C4-2B (cell line): ENCODE measurements around the gene KCNMA1.

Source experiments
- H3K27ac ChIP-seq: fragments of 450-650 bp; 2 replicates; pipeline ENCODE4 v1.5.1; 2017
- CTCF ChIP-seq: fragments of 450-650 bp; conservative IDR thresholded peaks from 2 replicates; pipeline ENCODE4 v1.5.1; 2017; ENCODE audit warnings: mild to moderate bottlenecking
- ZFX ChIP-seq: fragments of 450-650 bp; IDR thresholded peaks from 2 replicates; pipeline ENCODE4 v1.6.1; 2017

The KCNMA1 gene

GRCh38 chr10:77671594-77672252 lies 34.1 kb upstream of the KCNMA1 start:
- no peak for TF ChIP-seq ZFX
- TF ChIP-seq CTCF, result no peak
- H3K27ac ChIP-seq, result no peak overlapping the region

- no peak overlapping the region for H3K27ac ChIP-seq
- TF ChIP-seq CTCF (no peak), ZFX (no peak)
Observed at GRCh38 chr10:77670817-77671443, 33.3 kb upstream of the KCNMA1 start.

- H3K27ac ChIP-seq, result no peak overlapping the region
- TF ChIP-seq ZFX (no peak), CTCF (no peak)
Observed at GRCh38 chr10:77669892-77670291, 32.3 kb upstream of the KCNMA1 start.

- no peak overlapping the region for H3K27ac ChIP-seq
- TF ChIP-seq CTCF (no peak), ZFX (no peak)
Observed at GRCh38 chr10:77667426-77668324, 30.1 kb upstream of the KCNMA1 start.

GRCh38 chr10:77666821-77667220 lies 29.2 kb upstream of the KCNMA1 start:
- H3K27ac ChIP-seq, result no peak overlapping the region
- TF ChIP-seq CTCF (no peak), ZFX (no peak)

GRCh38 chr10:77664696-77665095 lies 27.1 kb upstream of the KCNMA1 start:
- H3K27ac ChIP-seq, result no peak overlapping the region
- TF ChIP-seq CTCF (no peak), ZFX (no peak)

- H3K27ac ChIP-seq, result no peak overlapping the region
- TF ChIP-seq CTCF, result no peak
- TF ChIP-seq ZFX, result no peak
Observed at GRCh38 chr10:77664008-77664407, 26.4 kb upstream of the KCNMA1 start.
